ENCODE data around the gene PPP1R3A. TPM values are rescaled to one million over a fixed set of nuclear protein-coding genes. Genes with fewer than 3 reads are reported as not detected.

The PPP1R3A gene
- total and polyA plus RNA-seq, 10 of the 15 experiments (the other 5 are each of a cell fraction or from before 2014, with no cell fraction given), result not detected

DNA sequence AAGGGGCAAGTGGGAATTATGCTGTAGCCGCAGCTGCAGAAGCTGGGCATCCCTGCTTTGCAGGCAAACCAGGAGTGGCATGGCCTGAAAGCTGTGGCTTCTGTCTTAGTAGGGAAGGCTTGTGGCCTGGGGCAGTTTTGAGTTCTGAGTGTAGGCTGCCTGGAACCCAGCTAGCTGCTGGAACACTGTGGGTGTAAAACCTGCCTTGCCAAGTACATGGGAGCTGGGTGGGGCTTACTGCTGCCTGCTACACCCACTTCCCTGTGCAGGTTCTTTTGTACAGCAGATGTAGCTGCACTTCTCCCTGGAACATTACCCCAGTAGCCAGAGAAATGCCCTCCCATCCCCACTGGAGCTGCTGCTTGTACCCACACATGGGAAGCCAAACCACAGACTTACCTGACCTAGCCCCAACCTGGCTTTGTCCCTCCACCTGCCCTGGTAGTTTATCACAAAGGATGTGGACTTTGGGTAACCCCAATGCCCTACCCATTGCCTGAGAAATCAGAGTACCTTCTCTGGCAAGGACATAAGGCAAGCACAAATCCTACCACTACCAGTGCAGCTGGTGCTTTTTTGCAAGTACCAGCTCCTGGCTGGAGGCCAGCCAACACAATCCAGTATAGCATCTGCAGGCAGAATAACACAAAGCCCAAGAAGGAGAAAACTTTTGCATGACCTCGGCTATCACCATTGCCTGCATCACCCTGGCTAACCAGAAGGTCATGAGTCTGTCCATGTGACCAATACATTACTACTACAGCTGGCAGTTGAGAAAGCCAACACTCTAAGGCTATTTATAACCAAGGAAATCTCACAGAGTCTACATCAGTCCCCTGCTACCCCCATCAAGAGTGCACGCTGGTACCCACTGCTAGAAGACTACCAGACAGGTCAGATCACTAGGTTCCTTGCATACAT, 26.5 kb upstream of the PPP1R3A start:
- H3K79me2 ChIP-seq (ENCODE audit: control insufficient read depth, insufficient read depth, low read length), result no peaks in the 10 kb centered on the region
- no peaks in the 10 kb centered on the region for H3K9me3 ChIP-seq (replicated peaks; ENCODE audit: control insufficient read depth, insufficient read depth, low read length)
- WGBS (ENCODE audit: insufficient coverage, insufficient replicate concordance, low lambda C conversion rate, missing lambda C conversion rate), result 0% methylated on average over 3 of the region's 3 CpGs
- no peak overlapping the region for H3K9ac ChIP-seq (ENCODE audit: control insufficient read depth, insufficient read depth, low read length)
- ATAC-seq, result no peak
- TF ChIP-seq, protein P1, sequence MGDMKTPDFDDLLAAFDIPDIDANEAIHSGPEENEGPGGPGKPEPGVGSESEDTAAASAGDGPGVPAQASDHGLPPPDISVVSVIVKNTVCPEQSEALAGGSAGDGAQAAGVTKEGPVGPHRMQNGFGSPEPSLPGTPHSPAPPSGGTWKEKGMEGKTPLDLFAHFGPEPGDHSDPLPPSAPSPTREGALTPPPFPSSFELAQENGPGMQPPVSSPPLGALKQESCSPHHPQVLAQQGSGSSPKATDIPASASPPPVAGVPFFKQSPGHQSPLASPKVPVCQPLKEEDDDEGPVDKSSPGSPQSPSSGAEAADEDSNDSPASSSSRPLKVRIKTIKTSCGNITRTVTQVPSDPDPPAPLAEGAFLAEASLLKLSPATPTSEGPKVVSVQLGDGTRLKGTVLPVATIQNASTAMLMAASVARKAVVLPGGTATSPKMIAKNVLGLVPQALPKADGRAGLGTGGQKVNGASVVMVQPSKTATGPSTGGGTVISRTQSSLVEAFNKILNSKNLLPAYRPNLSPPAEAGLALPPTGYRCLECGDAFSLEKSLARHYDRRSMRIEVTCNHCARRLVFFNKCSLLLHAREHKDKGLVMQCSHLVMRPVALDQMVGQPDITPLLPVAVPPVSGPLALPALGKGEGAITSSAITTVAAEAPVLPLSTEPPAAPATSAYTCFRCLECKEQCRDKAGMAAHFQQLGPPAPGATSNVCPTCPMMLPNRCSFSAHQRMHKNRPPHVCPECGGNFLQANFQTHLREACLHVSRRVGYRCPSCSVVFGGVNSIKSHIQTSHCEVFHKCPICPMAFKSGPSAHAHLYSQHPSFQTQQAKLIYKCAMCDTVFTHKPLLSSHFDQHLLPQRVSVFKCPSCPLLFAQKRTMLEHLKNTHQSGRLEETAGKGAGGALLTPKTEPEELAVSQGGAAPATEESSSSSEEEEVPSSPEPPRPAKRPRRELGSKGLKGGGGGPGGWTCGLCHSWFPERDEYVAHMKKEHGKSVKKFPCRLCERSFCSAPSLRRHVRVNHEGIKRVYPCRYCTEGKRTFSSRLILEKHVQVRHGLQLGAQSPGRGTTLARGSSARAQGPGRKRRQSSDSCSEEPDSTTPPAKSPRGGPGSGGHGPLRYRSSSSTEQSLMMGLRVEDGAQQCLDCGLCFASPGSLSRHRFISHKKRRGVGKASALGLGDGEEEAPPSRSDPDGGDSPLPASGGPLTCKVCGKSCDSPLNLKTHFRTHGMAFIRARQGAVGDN (IDR thresholded peaks at IDR 0.05), result no peak
- TF ChIP-seq TARDBP (IDR thresholded peaks at IDR 0.05; ENCODE audit: borderline replicate concordance) (no peak), ZNF217 (IDR thresholded peaks at IDR 0.05) (no peak), CREM (IDR thresholded peaks at IDR 0.05; ENCODE audit: low read depth) (no peak), ZNF24 (IDR thresholded peaks at IDR 0.05) (no peak), RAD51 (IDR thresholded peaks at IDR 0.05) (no peak), KLF5 (IDR thresholded peaks at IDR 0.05; ENCODE audit: partially characterized antibody) (no peak)
- TF ChIP-seq, protein P2, sequence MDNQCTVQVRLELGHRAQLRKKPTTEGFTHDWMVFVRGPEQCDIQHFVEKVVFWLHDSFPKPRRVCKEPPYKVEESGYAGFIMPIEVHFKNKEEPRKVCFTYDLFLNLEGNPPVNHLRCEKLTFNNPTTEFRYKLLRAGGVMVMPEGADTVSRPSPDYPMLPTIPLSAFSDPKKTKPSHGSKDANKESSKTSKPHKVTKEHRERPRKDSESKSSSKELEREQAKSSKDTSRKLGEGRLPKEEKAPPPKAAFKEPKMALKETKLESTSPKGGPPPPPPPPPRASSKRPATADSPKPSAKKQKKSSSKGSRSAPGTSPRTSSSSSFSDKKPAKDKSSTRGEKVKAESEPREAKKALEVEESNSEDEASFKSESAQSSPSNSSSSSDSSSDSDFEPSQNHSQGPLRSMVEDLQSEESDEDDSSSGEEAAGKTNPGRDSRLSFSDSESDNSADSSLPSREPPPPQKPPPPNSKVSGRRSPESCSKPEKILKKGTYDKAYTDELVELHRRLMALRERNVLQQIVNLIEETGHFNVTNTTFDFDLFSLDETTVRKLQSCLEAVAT (IDR thresholded peaks at IDR 0.05), result no peak
- TF ChIP-seq, protein P3, sequence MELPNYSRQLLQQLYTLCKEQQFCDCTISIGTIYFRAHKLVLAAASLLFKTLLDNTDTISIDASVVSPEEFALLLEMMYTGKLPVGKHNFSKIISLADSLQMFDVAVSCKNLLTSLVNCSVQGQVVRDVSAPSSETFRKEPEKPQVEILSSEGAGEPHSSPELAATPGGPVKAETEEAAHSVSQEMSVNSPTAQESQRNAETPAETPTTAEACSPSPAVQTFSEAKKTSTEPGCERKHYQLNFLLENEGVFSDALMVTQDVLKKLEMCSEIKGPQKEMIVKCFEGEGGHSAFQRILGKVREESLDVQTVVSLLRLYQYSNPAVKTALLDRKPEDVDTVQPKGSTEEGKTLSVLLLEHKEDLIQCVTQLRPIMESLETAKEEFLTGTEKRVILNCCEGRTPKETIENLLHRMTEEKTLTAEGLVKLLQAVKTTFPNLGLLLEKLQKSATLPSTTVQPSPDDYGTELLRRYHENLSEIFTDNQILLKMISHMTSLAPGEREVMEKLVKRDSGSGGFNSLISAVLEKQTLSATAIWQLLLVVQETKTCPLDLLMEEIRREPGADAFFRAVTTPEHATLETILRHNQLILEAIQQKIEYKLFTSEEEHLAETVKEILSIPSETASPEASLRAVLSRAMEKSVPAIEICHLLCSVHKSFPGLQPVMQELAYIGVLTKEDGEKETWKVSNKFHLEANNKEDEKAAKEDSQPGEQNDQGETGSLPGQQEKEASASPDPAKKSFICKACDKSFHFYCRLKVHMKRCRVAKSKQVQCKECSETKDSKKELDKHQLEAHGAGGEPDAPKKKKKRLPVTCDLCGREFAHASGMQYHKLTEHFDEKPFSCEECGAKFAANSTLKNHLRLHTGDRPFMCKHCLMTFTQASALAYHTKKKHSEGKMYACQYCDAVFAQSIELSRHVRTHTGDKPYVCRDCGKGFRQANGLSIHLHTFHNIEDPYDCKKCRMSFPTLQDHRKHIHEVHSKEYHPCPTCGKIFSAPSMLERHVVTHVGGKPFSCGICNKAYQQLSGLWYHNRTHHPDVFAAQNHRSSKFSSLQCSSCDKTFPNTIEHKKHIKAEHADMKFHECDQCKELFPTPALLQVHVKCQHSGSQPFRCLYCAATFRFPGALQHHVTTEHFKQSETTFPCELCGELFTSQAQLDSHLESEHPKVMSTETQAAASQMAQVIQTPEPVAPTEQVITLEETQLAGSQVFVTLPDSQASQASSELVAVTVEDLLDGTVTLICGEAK (IDR thresholded peaks at IDR 0.05; ENCODE audit: borderline replicate concordance), result no peak
- DNase-seq (ENCODE audit: low read depth, low spot score), result no peak
- ChIA-PET POLR2A (no interaction called here), SMC1A (ENCODE audit: uncharacterized antibody, unreplicated experiment) (no interaction called here), RAD21 (ENCODE audit: unreplicated experiment) (no interaction called here), CTCF (no interaction called here)
- no peaks in the 10 kb centered on the region for H3K4me1 ChIP-seq (ENCODE audit: control insufficient read depth, insufficient read depth, low read length)
- FAIRE-seq, result no peak
- no peak overlapping the region for H3K27ac ChIP-seq (ENCODE audit: control insufficient read depth, insufficient read depth)
- intact Hi-C loops (cut with micrococcal nuclease; ENCODE audit: unreplicated experiment) (no loop called here), in situ Hi-C loops (cut with MboI) (no loop called here)
- H3K4me2 ChIP-seq (ENCODE audit: control insufficient read depth, insufficient read depth), result no peak overlapping the region
- BruUV-seq (replicated peaks), result no TSS peak
- H4K20me1 ChIP-seq (ENCODE audit: control insufficient read depth, insufficient read depth), result no peaks in the 10 kb centered on the region
- no peak overlapping the region for H2AFZ ChIP-seq (ENCODE audit: control insufficient read depth, low read depth, low read length)
- no peak overlapping the region for H3K4me3 ChIP-seq
- H3K36me3 ChIP-seq (ENCODE audit: control insufficient read depth in 2 of 2, insufficient read depth in 2 of 2, low read length in 1 of 2), result no peaks in the 10 kb centered on the region
- H3K27me3 ChIP-seq (replicated peaks in 1 of 2; ENCODE audit: control insufficient read depth in 2 of 2, insufficient read depth in 2 of 2, low read length in 1 of 2), result no peaks in the 10 kb centered on the region
